ENCODE results near the gene SRPX.

Gene SRPX

GRCh38 chrX:38129366-38129765, 91.3 kb downstream of the SRPX start:
- DNase-seq = no peak

- DNase-seq = no peak
Observed at GRCh38 chrX:38127961-38128360, 92.7 kb downstream of the SRPX start.

- no peak for DNase-seq
Observed at GRCh38 chrX:38126179-38126578, 94.5 kb downstream of the SRPX start.

GRCh38 chrX:38124000-38124399, 96.7 kb downstream of the SRPX start:
- DNase-seq = no peak

- DNase-seq = no peak
Observed at GRCh38 chrX:38117485-38117884, 103.2 kb downstream of the SRPX start.

- DNase-seq = no peak
Observed at GRCh38 chrX:38116706-38117105, 104.0 kb downstream of the SRPX start.

GRCh38 chrX:38112566-38112965, 108.1 kb downstream of the SRPX start:
- no peak for DNase-seq

- DNase-seq = no peak
Observed at GRCh38 chrX:38111196-38111595, 109.5 kb downstream of the SRPX start.

- DNase-seq = no peak
Observed at GRCh38 chrX:38110231-38110630, 110.4 kb downstream of the SRPX start.

GRCh38 chrX:38109042-38109898, 111.4 kb downstream of the SRPX start:
- DNase-seq = no peak

- DNase-seq = no peak
Observed at GRCh38 chrX:38108364-38108763, 112.3 kb downstream of the SRPX start.

GRCh38 chrX:38106991-38107655, 113.5 kb downstream of the SRPX start:
- no peak for DNase-seq

GRCh38 chrX:38105216-38105725, 115.4 kb downstream of the SRPX start:
- no peak for DNase-seq

GRCh38 chrX:38103857-38104812, 116.5 kb downstream of the SRPX start:
- DNase-seq = no peak

GRCh38 chrX:38102875-38103274, 117.8 kb downstream of the SRPX start:
- DNase-seq = no peak

- DNase-seq = no peak
Observed at GRCh38 chrX:38102240-38102639, 118.4 kb downstream of the SRPX start.

- DNase-seq = no peak
Observed at GRCh38 chrX:38099688-38100087, 121.0 kb downstream of the SRPX start.
